ENCODE results near the gene LARP6.

The LARP6 gene

DNA sequence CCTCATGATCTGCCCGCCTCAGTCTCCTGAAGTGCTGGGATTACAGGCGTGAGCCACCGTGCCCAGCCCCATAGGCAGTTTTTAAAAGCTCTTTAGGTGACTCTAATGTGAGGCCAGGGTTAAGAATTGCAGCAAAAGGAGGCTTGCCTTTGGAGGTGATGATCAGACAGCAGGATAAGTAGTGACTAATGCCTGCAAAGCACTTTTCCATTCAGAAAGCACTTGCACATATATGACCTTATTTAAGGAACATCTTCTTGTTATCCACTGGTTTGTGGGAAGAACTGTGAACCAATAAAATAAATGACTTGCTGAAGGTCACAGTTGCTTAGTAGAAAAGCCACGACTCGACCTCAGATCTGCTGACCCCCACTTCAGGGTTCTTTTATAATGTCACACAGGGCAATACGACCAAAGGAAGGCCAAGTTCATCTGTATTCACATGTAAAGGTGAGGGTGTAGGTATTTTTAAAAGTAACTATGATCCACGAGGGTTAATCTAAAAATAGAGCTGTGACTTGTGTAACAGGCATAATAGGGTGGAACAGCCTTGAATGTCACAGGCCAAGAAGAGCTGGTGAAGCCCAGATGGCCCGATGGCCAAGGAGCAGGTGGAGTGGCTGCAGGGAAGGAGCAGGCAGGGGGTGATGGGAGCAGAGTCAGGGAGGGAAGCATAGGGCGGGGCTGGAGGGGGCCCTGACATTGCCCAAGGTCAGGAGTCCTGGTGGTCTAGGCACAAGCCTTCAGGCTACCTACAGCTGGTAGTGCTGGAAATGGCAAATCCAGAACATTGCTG, 24.4 kb downstream of the LARP6 start:
- no peak overlapping the region for H3K4me3 ChIP-seq (ENCODE audit: low read depth, low read length)
- no peak for DNase-seq (ENCODE audit: low read depth)
- TF ChIP-seq, protein P1, sequence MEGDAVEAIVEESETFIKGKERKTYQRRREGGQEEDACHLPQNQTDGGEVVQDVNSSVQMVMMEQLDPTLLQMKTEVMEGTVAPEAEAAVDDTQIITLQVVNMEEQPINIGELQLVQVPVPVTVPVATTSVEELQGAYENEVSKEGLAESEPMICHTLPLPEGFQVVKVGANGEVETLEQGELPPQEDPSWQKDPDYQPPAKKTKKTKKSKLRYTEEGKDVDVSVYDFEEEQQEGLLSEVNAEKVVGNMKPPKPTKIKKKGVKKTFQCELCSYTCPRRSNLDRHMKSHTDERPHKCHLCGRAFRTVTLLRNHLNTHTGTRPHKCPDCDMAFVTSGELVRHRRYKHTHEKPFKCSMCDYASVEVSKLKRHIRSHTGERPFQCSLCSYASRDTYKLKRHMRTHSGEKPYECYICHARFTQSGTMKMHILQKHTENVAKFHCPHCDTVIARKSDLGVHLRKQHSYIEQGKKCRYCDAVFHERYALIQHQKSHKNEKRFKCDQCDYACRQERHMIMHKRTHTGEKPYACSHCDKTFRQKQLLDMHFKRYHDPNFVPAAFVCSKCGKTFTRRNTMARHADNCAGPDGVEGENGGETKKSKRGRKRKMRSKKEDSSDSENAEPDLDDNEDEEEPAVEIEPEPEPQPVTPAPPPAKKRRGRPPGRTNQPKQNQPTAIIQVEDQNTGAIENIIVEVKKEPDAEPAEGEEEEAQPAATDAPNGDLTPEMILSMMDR (IDR thresholded peaks at IDR 0.05; ENCODE audit: insufficient read depth, low read depth, low read length, missing control alignments) = no peak

DNA sequence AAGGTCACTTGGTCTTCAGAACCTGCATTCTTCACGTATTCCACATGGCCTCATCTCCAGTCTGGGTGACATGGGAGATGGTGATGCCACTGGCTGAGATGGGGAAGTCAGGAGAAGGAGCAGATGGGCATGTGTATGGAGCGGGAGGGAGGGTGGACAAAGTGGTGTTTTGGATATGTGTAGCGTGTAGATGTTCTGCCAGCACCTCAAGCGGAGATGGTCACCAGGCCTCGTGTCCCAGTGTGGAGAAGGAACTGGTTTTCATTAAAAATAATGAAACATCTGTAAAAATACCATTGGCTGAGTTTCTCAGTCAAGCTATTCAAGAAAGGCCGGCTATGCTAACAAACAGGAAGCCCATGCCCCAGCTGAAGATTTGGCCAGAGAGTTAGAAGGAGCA, 26.2 kb downstream of the LARP6 start:
- TF ChIP-seq, protein P1 (IDR thresholded peaks at IDR 0.05; ENCODE audit: insufficient read depth, low read depth, low read length, missing control alignments) = no peak
- DNase-seq (ENCODE audit: low read depth) = no peak

DNA sequence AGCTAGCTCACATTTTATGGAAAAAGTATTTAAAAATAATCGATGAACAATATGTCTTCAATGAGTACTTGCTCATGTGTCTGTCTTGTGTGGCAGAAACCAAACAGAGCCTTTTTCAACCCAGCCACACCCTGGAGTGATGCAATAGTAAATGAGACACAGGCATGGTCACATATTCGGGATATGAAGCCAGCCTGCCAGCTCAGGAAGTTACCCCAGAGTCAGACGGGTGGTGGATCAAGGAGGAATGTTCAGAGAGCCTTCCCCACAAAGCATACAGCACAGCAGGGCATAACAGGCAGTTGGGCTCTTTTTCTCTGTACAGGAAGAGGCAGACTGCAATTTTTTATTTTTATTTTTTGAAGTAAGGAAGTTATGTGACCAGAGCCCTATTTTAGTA, 27.3 kb downstream of the LARP6 start:
- TF ChIP-seq, protein P1 (IDR thresholded peaks at IDR 0.05; ENCODE audit: insufficient read depth, low read depth, low read length, missing control alignments) = no peak
- no peak for DNase-seq (ENCODE audit: low read depth)
- H3K4me3 ChIP-seq (ENCODE audit: low read depth, low read length) = no peak overlapping the region

More for the DNA sequence above, 26.2 kb downstream of the LARP6 start:
- no peak overlapping the region for H3K4me3 ChIP-seq (ENCODE audit: low read depth, low read length)

DNA sequence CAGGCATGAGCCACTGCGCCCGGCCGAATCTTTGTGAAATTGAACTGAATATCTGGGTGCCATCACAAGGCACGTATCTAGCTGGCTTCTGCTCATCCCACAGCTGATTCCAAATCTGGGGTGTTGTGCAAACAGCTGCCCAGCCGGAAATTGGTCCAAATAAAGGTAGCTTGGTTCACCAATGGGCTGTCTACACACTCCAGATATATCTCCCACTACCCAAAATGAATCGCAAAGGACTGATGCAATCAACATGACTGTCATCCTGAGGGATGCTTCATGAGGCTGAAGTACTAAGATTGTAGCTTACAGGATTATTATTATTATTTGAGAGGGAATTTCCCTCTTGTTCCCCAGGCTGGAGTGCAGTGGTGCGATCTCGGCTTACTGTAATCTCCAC, 28.1 kb downstream of the LARP6 start:
- no peak overlapping the region for H3K4me3 ChIP-seq (ENCODE audit: low read depth, low read length)
- no peak for DNase-seq (ENCODE audit: low read depth)
- TF ChIP-seq, protein P1 (IDR thresholded peaks at IDR 0.05; ENCODE audit: insufficient read depth, low read depth, low read length, missing control alignments) = no peak

DNA sequence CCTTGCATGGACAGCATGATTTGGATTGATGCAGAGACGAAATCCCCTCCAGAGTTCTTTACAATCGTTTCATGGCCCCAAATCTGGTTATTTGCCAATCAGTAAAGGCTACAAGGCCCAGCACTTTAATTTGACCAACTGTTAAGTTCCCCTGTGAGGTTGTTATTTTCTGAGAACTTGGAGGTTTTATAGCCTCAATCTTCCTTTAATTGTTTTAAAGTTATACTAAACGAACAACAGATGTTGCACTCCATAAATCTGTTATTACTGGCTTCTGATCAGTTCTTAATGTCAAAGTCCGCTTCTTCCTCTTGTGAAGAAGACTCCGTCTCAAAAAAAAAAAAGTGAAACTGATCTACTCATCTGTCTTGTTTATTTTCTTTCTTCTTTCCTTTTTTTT, 30.8 kb downstream of the LARP6 start:
- DNase-seq (ENCODE audit: low read depth) = no peak
- H3K4me3 ChIP-seq (ENCODE audit: low read depth, low read length) = no peak overlapping the region
- TF ChIP-seq, protein P1 (IDR thresholded peaks at IDR 0.05; ENCODE audit: insufficient read depth, low read depth, low read length, missing control alignments) = no peak

DNA sequence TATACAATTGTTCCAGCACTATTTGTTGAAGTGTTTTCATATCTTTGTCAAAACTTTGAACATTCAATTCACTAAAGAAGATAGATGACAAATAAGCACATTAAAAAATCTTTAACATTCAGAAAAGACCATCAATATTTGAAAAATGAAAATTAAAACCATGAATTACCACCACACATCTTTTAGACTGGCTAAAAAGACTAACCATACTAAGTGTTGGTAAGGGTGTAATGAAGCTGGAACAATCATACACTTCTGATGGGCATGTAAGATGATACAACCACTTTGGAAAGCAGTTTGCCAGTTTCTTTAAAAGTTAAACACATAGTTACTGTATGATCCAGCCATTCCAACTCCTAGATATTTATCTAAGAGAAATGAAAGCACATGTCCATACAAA, 33.7 kb downstream of the LARP6 start:
- TF ChIP-seq, protein P1 (IDR thresholded peaks at IDR 0.05; ENCODE audit: insufficient read depth, low read depth, low read length, missing control alignments) = no peak
- no peak for DNase-seq (ENCODE audit: low read depth)
- H3K4me3 ChIP-seq (ENCODE audit: low read depth, low read length) = no peak overlapping the region

DNA sequence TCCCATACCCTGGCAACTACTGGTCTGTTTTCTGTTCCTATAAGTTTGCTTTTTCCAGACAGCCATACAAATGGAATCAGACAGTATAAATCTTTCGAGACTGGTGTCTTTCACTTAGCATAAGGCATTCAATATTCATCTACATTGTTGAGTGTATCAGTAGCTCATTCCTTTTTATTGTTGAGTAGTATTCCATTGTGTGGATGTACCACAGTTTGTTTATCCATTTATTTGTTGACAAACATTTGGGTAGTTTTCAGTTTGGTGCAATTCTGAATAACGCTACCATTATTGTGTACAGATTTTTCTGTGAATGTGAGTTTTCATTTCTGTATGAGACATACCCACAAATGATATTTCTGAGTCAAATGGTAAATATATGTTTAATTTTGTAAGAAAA, 35.4 kb downstream of the LARP6 start:
- TF ChIP-seq, protein P1 (IDR thresholded peaks at IDR 0.05; ENCODE audit: insufficient read depth, low read depth, low read length, missing control alignments) = no peak
- no peak for DNase-seq (ENCODE audit: low read depth)
- no peak overlapping the region for H3K4me3 ChIP-seq (ENCODE audit: low read depth, low read length)

Data from GM12865 (cell line).